ENCODE data around the gene LGR6.
"Not testable (repeated sequence)": the region's sequence is repeated elsewhere in the genome, so short reads cannot be mapped to it uniquely, and the experiment has no call there.

- TF ChIP-seq POLR2A, POLR2AphosphoS5 (IDR thresholded peaks at IDR 0.05): not testable (repeated sequence)
- TF ChIP-seq, protein P1, sequence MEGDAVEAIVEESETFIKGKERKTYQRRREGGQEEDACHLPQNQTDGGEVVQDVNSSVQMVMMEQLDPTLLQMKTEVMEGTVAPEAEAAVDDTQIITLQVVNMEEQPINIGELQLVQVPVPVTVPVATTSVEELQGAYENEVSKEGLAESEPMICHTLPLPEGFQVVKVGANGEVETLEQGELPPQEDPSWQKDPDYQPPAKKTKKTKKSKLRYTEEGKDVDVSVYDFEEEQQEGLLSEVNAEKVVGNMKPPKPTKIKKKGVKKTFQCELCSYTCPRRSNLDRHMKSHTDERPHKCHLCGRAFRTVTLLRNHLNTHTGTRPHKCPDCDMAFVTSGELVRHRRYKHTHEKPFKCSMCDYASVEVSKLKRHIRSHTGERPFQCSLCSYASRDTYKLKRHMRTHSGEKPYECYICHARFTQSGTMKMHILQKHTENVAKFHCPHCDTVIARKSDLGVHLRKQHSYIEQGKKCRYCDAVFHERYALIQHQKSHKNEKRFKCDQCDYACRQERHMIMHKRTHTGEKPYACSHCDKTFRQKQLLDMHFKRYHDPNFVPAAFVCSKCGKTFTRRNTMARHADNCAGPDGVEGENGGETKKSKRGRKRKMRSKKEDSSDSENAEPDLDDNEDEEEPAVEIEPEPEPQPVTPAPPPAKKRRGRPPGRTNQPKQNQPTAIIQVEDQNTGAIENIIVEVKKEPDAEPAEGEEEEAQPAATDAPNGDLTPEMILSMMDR (IDR thresholded peaks at IDR 0.05): not testable (repeated sequence)
Measured at GRCh38 chr1:202191391-202191790, 2.2 kb upstream of the LGR6 start.

All from breast epithelium (tissue), 3 donors.